ENCODE measurements around the gene PPP6R2.
A peak's percentile ranks its signal among the peaks of the same experiment; 100 is the strongest.

The PPP6R2 gene

GRCh38 chr22:50311606-50312351, 31.3 kb upstream of the PPP6R2 start:
- DNase-seq (ENCODE audit: low spot score in 2 of 2) (no peak), ATAC-seq (no peak)
- Mint-ChIP-seq H3K4me1 (peaks cover 27% of the 10 kb centered on the region), H3K27ac (no peak overlapping the region), H3K9me3 (no peaks in the 10 kb centered on the region), H3K4me3 (no peak overlapping the region), H3K36me3 (no peaks in the 10 kb centered on the region)

DNA sequence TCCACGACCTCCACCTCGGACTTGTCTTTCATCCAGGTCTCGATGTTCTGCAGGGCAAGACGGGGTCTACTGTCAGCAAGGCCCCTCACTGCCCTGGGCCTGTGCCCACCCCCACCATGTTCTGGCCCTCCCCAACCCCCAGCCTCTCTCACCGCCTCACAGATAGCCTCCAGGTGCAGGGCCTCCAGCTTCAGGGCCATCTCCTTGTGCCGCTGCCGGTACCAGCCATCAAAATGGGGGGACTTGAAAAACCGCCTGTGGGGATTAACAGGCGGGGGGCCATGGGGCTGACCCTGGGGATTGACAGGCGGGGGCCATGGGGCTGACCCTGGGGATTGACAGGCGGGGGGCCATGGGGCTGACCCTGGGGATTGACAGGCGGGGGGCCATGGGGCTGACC, 30.8 kb upstream of the PPP6R2 start:
- Mint-ChIP-seq H3K4me1 (peaks cover 27% of the 10 kb centered on the region), H3K36me3 (no peaks in the 10 kb centered on the region), H3K9me3 (no peaks in the 10 kb centered on the region), H3K4me3 (no peak overlapping the region), H3K27ac (no peak overlapping the region)
- no peak for ATAC-seq
- no peak for DNase-seq (ENCODE audit: low spot score in 2 of 2)

DNA sequence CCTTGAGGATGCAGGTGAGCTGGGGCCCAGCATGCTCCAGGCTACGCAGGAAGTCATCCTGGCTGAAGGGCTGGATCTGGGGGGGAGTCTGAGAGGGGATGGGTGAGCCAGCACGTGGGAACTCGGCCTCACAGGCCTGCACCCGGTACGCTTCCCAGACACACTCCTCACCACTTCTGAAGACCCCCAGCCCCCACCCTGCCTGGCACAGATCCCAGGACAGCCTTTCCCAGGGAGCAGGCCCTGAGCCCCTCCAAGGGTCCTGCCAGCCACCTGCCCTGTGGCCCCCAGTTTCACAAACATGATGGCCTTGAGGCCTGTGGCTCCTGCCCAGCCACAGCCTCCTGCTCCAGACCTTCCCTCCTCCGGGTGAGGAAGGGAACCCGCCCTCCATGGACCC, 30.1 kb upstream of the PPP6R2 start:
- no peak overlapping the region for H3K27ac Mint-ChIP-seq
- no peaks in the 10 kb centered on the region for H3K36me3 Mint-ChIP-seq
- H3K4me1 Mint-ChIP-seq = peaks cover 27% of the 10 kb centered on the region
- ATAC-seq (no peak), DNase-seq (ENCODE audit: low spot score in 2 of 2) (no peak)
- no peaks in the 10 kb centered on the region for H3K9me3 Mint-ChIP-seq
- H3K4me3 Mint-ChIP-seq = no peak overlapping the region

DNA sequence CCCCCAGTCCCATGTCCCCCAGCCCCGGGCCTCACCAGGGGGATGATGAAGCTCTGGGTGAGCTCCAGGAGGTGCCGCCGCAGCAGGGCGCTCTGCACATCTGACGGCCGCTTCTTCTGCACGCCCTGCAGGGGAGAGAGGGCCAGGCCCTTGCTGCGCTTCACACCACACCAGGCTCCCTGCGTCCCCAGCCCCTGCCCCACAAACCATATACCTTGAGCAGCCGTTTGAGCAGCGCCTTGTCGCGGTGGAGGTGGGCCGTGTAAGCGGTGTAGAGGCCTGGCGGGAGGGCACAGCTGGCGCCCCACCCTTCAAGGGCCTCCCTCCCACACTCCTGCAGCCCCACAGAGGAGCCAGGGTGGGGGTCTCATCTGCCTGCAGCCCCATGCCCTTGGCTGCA, 29.5 kb upstream of the PPP6R2 start:
- H3K36me3 Mint-ChIP-seq = no peaks in the 10 kb centered on the region
- DNase-seq (ENCODE audit: low spot score in 2 of 2) = no peak
- H3K9me3 Mint-ChIP-seq = no peaks in the 10 kb centered on the region
- peak overlapping the region; percentile 88 for H3K27ac Mint-ChIP-seq
- H3K4me1 Mint-ChIP-seq = peaks cover 26% of the 10 kb centered on the region
- no peak for ATAC-seq
- H3K4me3 Mint-ChIP-seq = peak overlapping the region; percentile 76

GRCh38 chr22:50314081-50314454, 29.1 kb upstream of the PPP6R2 start:
- ATAC-seq = no peak
- no peak for DNase-seq (ENCODE audit: low spot score in 2 of 2)
- Mint-ChIP-seq H3K4me3 (peak overlapping the region; percentile 76), H3K36me3 (no peaks in the 10 kb centered on the region), H3K4me1 (peaks cover 22% of the 10 kb centered on the region), H3K27ac (peak overlapping the region; percentile 88), H3K9me3 (no peaks in the 10 kb centered on the region)

GRCh38 chr22:50314455-50315288, 28.5 kb upstream of the PPP6R2 start:
- peak; percentile 94 for ATAC-seq
- Mint-ChIP-seq H3K27ac (peak overlapping the region; percentile 88), H3K36me3 (no peaks in the 10 kb centered on the region), H3K4me1 (peaks cover 22% of the 10 kb centered on the region), H3K9me3 (no peaks in the 10 kb centered on the region), H3K4me3 (peak overlapping the region; percentile 76)
- peak; percentile 58 to 86 for DNase-seq (ENCODE audit: low spot score in 2 of 2)

DNA sequence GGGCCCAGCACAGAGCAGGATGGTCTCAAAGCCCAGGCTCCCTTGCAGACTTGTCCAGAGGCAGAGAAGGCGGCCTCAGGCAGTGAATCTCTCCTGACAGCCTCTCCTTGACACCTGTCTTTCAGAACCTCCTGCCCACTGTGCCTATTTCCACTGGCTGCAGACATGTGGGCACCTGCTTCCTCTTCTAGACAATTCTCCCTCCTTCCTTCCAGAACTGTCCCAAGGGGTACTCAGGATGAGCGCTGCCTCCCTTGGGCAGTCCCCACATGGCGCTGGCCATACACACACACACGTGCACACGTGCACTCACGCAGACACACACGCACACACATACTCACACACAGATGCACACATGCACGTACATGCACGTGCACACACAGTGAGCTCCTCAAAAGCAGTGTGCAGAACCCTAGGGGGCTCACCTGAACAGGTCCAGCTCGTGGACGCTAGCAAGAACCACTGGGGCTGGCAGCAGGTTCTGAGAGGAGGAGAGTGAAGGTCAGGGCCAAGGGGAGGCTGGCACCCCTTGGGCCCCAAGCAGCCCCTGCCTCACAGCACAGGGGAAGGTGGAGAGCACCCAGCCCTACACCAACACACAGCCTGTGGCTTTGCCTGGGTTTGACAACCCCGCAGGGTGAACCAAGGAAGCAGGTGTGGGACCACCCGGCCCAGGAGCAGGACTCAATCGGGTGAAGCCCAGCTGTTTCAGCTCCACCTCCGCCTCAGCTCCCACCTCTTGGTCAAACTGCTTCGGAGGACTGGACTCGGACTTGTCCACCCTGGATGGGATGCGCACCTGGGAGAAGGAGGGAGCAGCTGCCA, 27.6 kb upstream of the PPP6R2 start:
- H3K4me1 Mint-ChIP-seq = peaks cover 22% of the 10 kb centered on the region
- no peaks in the 10 kb centered on the region for H3K9me3 Mint-ChIP-seq
- ATAC-seq (no peak), DNase-seq (ENCODE audit: low spot score in 2 of 2) (no peak)
- H3K4me3 Mint-ChIP-seq = peak overlapping the region; percentile 76
- H3K27ac Mint-ChIP-seq = peak overlapping the region; percentile 88
- H3K36me3 Mint-ChIP-seq = no peaks in the 10 kb centered on the region

GRCh38 chr22:50316114-50317065, 26.7 kb upstream of the PPP6R2 start:
- Mint-ChIP-seq H3K4me3 (no peak overlapping the region), H3K36me3 (no peaks in the 10 kb centered on the region), H3K4me1 (peaks cover 22% of the 10 kb centered on the region), H3K27ac (no peak overlapping the region), H3K9me3 (no peaks in the 10 kb centered on the region)
- ATAC-seq = no peak
- no peak for DNase-seq (ENCODE audit: low spot score in 2 of 2)

GRCh38 chr22:50317178-50317577, 25.9 kb upstream of the PPP6R2 start:
- Mint-ChIP-seq H3K4me1 (peaks cover 22% of the 10 kb centered on the region), H3K9me3 (no peaks in the 10 kb centered on the region), H3K4me3 (no peak overlapping the region), H3K36me3 (no peaks in the 10 kb centered on the region), H3K27ac (no peak overlapping the region)
- no peak for ATAC-seq
- no peak for DNase-seq (ENCODE audit: low spot score in 2 of 2)

DNA sequence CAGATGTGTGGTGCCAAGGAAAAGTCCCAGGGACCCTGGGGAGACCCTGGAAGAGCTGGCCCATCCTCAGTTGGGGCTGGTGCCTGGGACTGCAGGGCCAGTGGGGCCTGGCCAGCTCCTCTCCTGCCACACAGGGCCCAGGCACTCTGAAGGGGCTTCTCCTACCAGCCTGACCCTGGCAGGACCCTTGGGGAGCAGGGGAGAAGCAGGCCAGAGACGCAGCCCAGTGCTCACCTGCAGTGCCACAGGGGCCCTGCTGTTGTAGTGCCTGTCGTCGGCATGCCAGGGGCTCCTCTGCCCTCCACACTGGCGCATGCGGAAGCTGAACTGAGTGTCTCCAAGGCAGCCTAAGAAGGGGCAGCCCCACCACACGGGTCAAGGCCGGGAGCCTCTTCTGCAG, 25.5 kb upstream of the PPP6R2 start:
- DNase-seq (ENCODE audit: low spot score in 2 of 2) = no peak
- ATAC-seq = no peak
- Mint-ChIP-seq H3K4me1 (peaks cover 22% of the 10 kb centered on the region), H3K27ac (no peak overlapping the region), H3K36me3 (no peaks in the 10 kb centered on the region), H3K9me3 (no peaks in the 10 kb centered on the region), H3K4me3 (no peak overlapping the region)

DNA sequence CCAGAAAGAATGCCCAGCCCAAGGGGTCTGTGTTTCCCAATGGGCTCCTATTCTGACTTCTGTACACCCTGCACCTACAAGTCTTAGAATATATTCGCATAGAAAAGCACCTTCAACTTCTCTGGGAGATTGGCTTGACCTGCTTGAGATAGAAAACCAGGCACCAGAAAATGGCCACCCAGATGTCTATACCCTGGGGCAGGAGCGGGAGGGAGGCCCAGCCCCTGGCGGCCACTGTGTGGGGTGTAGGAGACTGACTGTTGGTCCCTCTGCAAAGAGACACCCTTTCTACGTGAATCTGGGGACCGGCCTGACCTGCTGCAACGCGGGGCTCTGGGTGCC, 24.8 kb upstream of the PPP6R2 start:
- no peak for DNase-seq (ENCODE audit: low spot score in 2 of 2)
- no peak overlapping the region for H3K4me3 Mint-ChIP-seq
- ATAC-seq = no peak
- no peaks in the 10 kb centered on the region for H3K9me3 Mint-ChIP-seq
- no peaks in the 10 kb centered on the region for H3K36me3 Mint-ChIP-seq
- H3K4me1 Mint-ChIP-seq = peaks cover 22% of the 10 kb centered on the region
- H3K27ac Mint-ChIP-seq = no peak overlapping the region

DNA sequence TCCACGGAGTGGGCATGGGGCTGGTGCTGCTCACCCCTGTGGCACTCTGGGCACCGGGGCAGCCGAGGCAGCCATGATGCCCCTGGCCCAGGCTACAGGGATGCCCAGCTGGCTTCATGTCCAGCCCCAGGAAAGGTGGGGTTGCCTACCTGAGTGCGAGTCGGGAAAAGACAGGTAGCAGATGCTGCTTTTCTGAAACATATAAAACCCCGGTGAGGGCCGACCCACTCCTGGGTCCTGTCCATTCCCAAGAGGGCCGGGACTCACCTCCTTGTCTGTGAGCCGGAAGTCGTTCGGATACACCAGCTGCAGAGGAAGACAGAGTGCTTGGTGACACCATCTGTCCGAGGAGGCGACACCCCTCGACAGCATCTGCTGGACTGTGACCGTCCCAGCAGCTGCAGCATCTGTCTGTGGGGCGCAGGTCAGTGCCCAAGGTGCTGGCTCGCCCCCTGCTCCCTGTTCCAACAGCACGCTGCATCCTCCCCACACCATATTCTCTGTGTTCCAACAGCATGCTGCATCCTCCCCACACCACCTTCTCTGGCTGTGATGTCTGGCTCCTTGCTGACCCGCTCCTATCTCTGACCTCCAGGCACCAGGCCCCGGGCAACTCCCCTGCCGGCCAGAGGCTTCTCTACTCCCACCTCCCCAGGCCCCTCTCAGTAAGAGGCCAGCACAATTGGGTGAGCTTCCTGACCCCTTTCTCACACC, 24.3 kb upstream of the PPP6R2 start:
- ATAC-seq = no peak

DNA sequence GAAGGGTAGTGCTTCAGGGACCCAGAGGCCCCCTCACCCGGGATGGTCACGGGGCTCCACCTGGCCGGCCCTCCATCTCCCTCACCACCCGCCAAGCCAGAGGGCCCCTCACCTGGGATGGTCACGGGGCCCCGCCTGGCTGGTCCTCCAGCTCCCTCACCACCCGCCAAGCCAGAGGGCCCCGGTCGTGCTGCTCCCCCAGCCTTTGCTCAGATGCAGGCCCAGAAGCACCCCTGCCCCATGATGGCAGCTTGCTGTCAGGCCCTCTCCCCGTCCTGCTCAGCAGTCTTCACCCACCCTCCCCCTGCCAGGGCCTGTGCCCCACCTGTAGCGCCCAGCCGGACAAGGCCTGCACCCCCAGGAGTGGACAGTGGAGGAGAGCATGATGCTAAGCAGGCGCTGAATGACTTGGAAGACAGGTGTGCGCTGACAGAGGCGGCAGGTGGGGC, 23.6 kb upstream of the PPP6R2 start:
- no peak overlapping the region for H3K4me3 Mint-ChIP-seq
- no peaks in the 10 kb centered on the region for H3K9me3 Mint-ChIP-seq
- H3K36me3 Mint-ChIP-seq = no peaks in the 10 kb centered on the region
- DNase-seq (ENCODE audit: low spot score in 2 of 2) (no peak), ATAC-seq (no peak)
- peaks cover 12% of the 10 kb centered on the region for H3K4me1 Mint-ChIP-seq
- no peak overlapping the region for H3K27ac Mint-ChIP-seq

More for the DNA sequence above, 24.3 kb upstream of the PPP6R2 start:
- no peaks in the 10 kb centered on the region for H3K36me3 Mint-ChIP-seq
- no peaks in the 10 kb centered on the region for H3K9me3 Mint-ChIP-seq
- H3K4me3 Mint-ChIP-seq = no peak overlapping the region
- H3K4me1 Mint-ChIP-seq = peaks cover 18% of the 10 kb centered on the region
- H3K27ac Mint-ChIP-seq = no peak overlapping the region
- no peak for DNase-seq (ENCODE audit: low spot score in 2 of 2)

DNA sequence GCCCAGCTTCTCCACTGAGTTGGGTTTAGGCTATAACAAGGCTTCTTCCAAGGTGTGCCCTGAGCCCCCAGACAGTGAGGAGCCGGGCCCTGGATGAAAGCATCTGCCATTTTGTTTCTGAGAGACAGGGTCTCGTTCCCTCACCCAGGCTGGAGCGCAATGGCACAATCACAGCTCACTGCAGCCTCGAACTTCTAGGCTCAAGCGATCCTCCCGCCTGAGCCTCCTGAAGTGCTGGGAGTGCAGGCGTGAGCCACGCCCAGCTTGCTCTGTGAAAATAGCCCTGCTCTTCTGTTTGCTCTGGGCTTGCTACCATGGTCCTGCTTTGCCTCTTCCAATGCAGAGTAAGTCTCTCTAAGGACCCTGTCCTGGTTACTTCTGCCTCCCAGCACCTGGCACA, 23.0 kb upstream of the PPP6R2 start:
- Mint-ChIP-seq H3K4me3 (no peak overlapping the region), H3K9me3 (no peaks in the 10 kb centered on the region), H3K27ac (no peak overlapping the region), H3K36me3 (no peaks in the 10 kb centered on the region), H3K4me1 (peaks cover 6% of the 10 kb centered on the region)
- ATAC-seq = no peak
- no peak for DNase-seq (ENCODE audit: low spot score in 2 of 2)

Measured in stimulated activated effector memory CD8-positive, alpha-beta T cell treated with anti-CD3 and anti-CD28 coated beads, Interleukin-12 subunit alpha, Interleukin-12 subunit beta, amount 100 ng/mL, for 72 hours (primary cell).